HG03060 (cell line): ENCODE measurements around the gene KIRREL1.
"Not testable (repeated sequence)": the region's sequence is repeated elsewhere in the genome, so short reads cannot be mapped to it uniquely, and the experiment has no call there.

Experiments
- ATAC-seq: cut with Tn5 transposase; IDR thresholded peaks from one replicate; pipeline ENCODE4 v1.9.1; 2021; ENCODE audit warnings: low read depth, moderate number of reproducible peaks; ENCODE audit not compliant: unreplicated experiment

Gene KIRREL1

GRCh38 chr1:158124999-158125398, 131.6 kb downstream of the KIRREL1 start:
- ATAC-seq, result no peak

- no peak for ATAC-seq
Observed at GRCh38 chr1:158126425-158126824, 133.0 kb downstream of the KIRREL1 start.

DNA sequence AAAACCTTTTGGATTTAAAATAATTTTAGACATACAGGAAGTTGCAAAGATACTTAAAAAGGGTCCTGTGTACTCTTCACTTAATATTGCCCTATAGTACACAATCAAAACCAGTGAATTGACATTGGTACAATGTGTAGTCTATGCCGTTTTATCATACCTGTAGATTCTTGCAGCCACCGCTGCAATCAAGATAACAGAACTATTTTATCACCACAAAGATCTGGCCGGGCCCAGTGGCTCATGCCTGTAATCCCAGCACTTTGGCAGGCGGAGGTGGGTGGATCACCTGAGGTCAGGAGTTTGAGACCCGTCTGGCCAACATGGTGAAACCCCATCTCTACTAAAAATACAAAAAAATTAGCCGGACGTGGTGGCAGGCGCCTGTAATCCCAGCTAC, 135.1 kb downstream of the KIRREL1 start:
- not testable (repeated sequence) for ATAC-seq

- no peak for ATAC-seq
Observed at GRCh38 chr1:158131217-158131616, 137.8 kb downstream of the KIRREL1 start.

DNA sequence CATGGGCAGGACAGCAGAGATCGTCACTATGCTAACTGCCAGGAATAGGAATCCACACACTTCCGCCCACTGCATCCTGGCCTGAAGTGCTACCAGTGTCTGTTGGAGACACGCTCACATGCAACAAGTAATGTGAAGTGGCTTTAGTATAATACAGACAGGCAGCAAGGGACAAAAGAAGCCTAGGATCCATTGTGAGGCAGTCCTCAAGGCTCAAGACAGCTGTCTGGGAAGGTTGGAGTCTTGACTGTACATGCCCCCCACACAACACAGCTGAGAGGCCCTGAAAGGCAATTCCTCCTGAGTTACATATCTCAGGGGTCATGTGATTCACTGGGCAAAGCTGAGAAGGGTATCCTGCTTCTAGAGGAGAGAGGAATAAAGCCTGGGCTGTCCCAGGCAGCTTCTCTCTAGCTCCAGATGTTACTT, 147.3 kb downstream of the KIRREL1 start:
- no peak for ATAC-seq

DNA sequence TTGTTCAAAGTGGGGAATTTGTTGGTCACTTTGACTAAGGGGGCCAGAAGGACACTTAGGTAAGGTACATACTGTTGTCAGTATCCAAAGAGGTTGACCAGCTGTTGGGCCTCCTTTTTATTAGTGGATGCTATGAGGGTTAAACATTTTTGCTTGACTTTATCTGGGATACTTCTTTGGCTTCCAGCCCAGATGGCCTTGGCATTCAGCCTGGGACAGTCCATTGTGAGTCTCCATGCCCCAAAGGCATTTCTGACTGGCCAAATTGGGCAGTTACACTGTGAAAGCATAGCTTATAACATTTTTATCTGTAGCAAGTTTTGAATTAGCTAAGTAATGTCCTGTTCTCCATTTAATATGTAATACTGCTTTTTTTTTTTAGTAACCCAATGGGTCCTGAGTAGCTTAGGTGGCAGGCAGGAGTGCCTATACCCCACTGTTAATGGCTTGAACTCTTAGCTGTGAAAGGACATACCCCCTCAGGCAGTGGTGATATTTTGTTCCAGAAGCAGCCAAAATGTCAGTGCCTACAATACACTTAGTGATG, 151.8 kb downstream of the KIRREL1 start:
- ATAC-seq, result no peak

GRCh38 chr1:158146165-158146564, 152.7 kb downstream of the KIRREL1 start:
- no peak for ATAC-seq

- no peak for ATAC-seq
Observed at GRCh38 chr1:158146739-158147138, 153.3 kb downstream of the KIRREL1 start.

- no peak for ATAC-seq
Observed at GRCh38 chr1:158147401-158147800, 154.0 kb downstream of the KIRREL1 start.

- ATAC-seq, result no peak
Observed at GRCh38 chr1:158147869-158148268, 154.4 kb downstream of the KIRREL1 start.

- ATAC-seq, result no peak
Observed at GRCh38 chr1:158148468-158148867, 155.0 kb downstream of the KIRREL1 start.

GRCh38 chr1:158149175-158149574, 155.7 kb downstream of the KIRREL1 start:
- no peak for ATAC-seq
